Umbilical cord (tissue), 2 donors: Measurements from ENCODE around the gene CEACAM5. TPM values are rescaled to one million over a fixed set of nuclear protein-coding genes. Genes with fewer than 3 reads are reported as not detected.
A peak's percentile ranks its signal among the peaks of the same experiment; 100 is the strongest.
"Not testable (repeated sequence)": the region's sequence is repeated elsewhere in the genome, so short reads cannot be mapped to it uniquely, and the experiment has no call there.

Experiments
- DNase-seq: peaks from one replicate; pipeline ENCODE4 v3.0.0-alpha.2; 2015; ENCODE audit warnings: low spot score
- total RNA-seq: library from RNA; depleted of rRNA; stranded (reverse); fragments of >200 nt; gene quantifications from one replicate; pipeline ENCODE4 v1.2.3, GENCODE V29; 2014; ENCODE audit warnings: low replicate concordance; ENCODE audit not compliant: insufficient read depth

CEACAM5 gene
- total RNA-seq, 1 donor from 2014 or later, result 1.2 TPM

- no peak for DNase-seq
These were observed 32.2 kb downstream of the CEACAM5 start for GRCh38 chr19:41740415-41741243.

- DNase-seq, result no peak
These were observed 32.8 kb downstream of the CEACAM5 start for GRCh38 chr19:41741244-41741554.

- DNase-seq, result no peak
These were observed 36.4 kb downstream of the CEACAM5 start for GRCh38 chr19:41744850-41745249.

- no peak for DNase-seq
These were observed 37.3 kb downstream of the CEACAM5 start for GRCh38 chr19:41745756-41746155.

- DNase-seq, result peak; percentile 8
These were observed 38.3 kb downstream of the CEACAM5 start for GRCh38 chr19:41746593-41747227.

GRCh38 chr19:41748012-41748411 is 39.6 kb downstream of the CEACAM5 start:
- no peak for DNase-seq

- not testable (repeated sequence) for DNase-seq
These were observed 42.1 kb downstream of the CEACAM5 start for GRCh38 chr19:41750248-41751134.

GRCh38 chr19:41753159-41753558 is 44.7 kb downstream of the CEACAM5 start:
- DNase-seq, result no peak

GRCh38 chr19:41753936-41754529 is 45.6 kb downstream of the CEACAM5 start:
- DNase-seq, result peak; percentile 5

GRCh38 chr19:41755328-41755913 is 47.0 kb downstream of the CEACAM5 start, which contains the start of gene CEACAM6:
Gene CEACAM6 (plus strand): TSS chr19:41755530. CDS start chr19:41755639, 109 bp downstream.
- DNase-seq, result no peak

- DNase-seq, result no peak
These were observed 50.4 kb downstream of the CEACAM5 start for GRCh38 chr19:41758846-41759245.

GRCh38 chr19:41767115-41767514 is 58.7 kb downstream of the CEACAM5 start:
- DNase-seq, result no peak

GRCh38 chr19:41768105-41768504 is 59.7 kb downstream of the CEACAM5 start:
- not testable (repeated sequence) for DNase-seq

- no peak for DNase-seq
These were observed 61.2 kb downstream of the CEACAM5 start for GRCh38 chr19:41769608-41770007.

GRCh38 chr19:41771410-41771809 is 63.0 kb downstream of the CEACAM5 start:
- DNase-seq, result no peak

- DNase-seq, result peak; percentile 1
These were observed 66.1 kb downstream of the CEACAM5 start for GRCh38 chr19:41774515-41774980.

- DNase-seq, result peak; percentile 8
These were observed 68.3 kb downstream of the CEACAM5 start for GRCh38 chr19:41776700-41777099.
